Fibroblast of lung (primary cell): Measurements from ENCODE around the gene ASIC3. TPM values are rescaled to one million over a fixed set of nuclear protein-coding genes. Genes with fewer than 3 reads are reported as not detected.

Source experiments
- DNase-seq, 2 donors: peaks; one replicate each; pipeline versions ENCODE4 v3.0.0 to v3.0.0-alpha.2; 2010; ENCODE audit warnings: low read depth in 2 of 2
- H2AFZ ChIP-seq: 2 replicates; pipeline ENCODE4 v1.5.1; 2012; ENCODE audit warnings: low read length, control low read depth, inconsistent platforms
- H3K27ac ChIP-seq: 2 replicates; pipeline ENCODE4 v1.5.1; 2011; ENCODE audit warnings: low read length, control low read depth; ENCODE audit not compliant: insufficient read depth
- H3K27me3 ChIP-seq: 2 replicates; pipeline ENCODE4 v1.5.1; 2011; ENCODE audit warnings: mild to moderate bottlenecking, low read length; ENCODE audit not compliant: control insufficient read depth, insufficient read depth
- H3K36me3 ChIP-seq: 2 replicates; pipeline ENCODE4 v1.5.1; 2011; ENCODE audit warnings: low read length; ENCODE audit not compliant: control insufficient read depth, insufficient read depth
- H3K4me1 ChIP-seq: 2 replicates; pipeline ENCODE4 v1.5.1; 2011; ENCODE audit warnings: low read length; ENCODE audit not compliant: control insufficient read depth, insufficient read depth; ENCODE audit errors: extremely low read depth
- H3K4me2 ChIP-seq: 2 replicates; pipeline ENCODE4 v1.5.1; 2011; ENCODE audit warnings: low read length, control low read depth; ENCODE audit not compliant: insufficient read depth; ENCODE audit errors: extremely low read depth
- H3K4me3 ChIP-seq, 4 experiments: fragments of 200-600 bp in 1 of 4; sonication (generic) in 1 of 4; replicated peaks in 1 of 4; 2 replicates each; pipeline ENCODE4 v1.5.1; 2011 to 2016; ENCODE audit warnings: low read length in 4 of 4, low read depth in 3 of 4, mild to moderate bottlenecking in 3 of 4, control low read depth in 2 of 4, inconsistent platforms in 1 of 4, mixed read lengths in 1 of 4; ENCODE audit not compliant: insufficient read depth in 1 of 4; ENCODE audit errors: control extremely low read depth in 1 of 4
- H3K79me2 ChIP-seq: 2 replicates; pipeline ENCODE4 v1.5.1; 2012; ENCODE audit warnings: mild to moderate bottlenecking, low read length, inconsistent platforms; ENCODE audit not compliant: control insufficient read depth, insufficient read depth
- H3K9ac ChIP-seq: 2 replicates; pipeline ENCODE4 v1.5.1; 2011; ENCODE audit warnings: mild to moderate bottlenecking, low read length, control low read depth; ENCODE audit not compliant: insufficient read depth
- H3K9me3 ChIP-seq: 2 replicates; pipeline ENCODE4 v1.5.1; 2012; ENCODE audit warnings: low read depth, low read length; ENCODE audit not compliant: control insufficient read depth, insufficient read depth
- H4K20me1 ChIP-seq: 2 replicates; pipeline ENCODE4 v1.5.1; 2011; ENCODE audit warnings: low read length; ENCODE audit not compliant: control insufficient read depth, insufficient read depth; ENCODE audit errors: extremely low read depth
- CTCF ChIP-seq, 2 donors: IDR thresholded peaks in 1 of 2; conservative IDR thresholded peaks in 1 of 2; 1 replicate in 1 of 2; 2 replicates in 1 of 2; pipeline ENCODE4 v1.5.1; 2011 to 2012; ENCODE audit warnings: low read length in 2 of 2, control low read depth in 1 of 2, inconsistent platforms in 1 of 2, low read depth in 1 of 2, mild to moderate bottlenecking in 1 of 2
- EZH2 ChIP-seq: IDR thresholded peaks from 2 replicates; pipeline ENCODE4 v1.5.1; 2012; ENCODE audit warnings: low read length, control low read depth, mild to moderate bottlenecking; ENCODE audit errors: missing control alignments
- polyA plus RNA-seq, 2 donors: library from polyadenylated mRNA; depleted of rRNA in 1 of 2; stranded (reverse) in 1 of 2; unstranded in 1 of 2; fragments of >200 nt; gene quantifications; 2 replicates each; pipeline ENCODE4 v1.2.1, GENCODE V29; 2011 to 2012; ENCODE audit warnings: missing spikeins in 1 of 2
- total RNA-seq: library from RNA; depleted of rRNA; stranded (reverse); fragments of >200 nt; gene quantifications from 2 replicates; pipeline ENCODE4 v1.2.1, GENCODE V29; 2014

ASIC3 gene
- total and polyA plus RNA-seq, 2 donors (not counting 1 experiment from before 2014, with no cell fraction given), result 0.07 to 0.17 TPM

DNA sequence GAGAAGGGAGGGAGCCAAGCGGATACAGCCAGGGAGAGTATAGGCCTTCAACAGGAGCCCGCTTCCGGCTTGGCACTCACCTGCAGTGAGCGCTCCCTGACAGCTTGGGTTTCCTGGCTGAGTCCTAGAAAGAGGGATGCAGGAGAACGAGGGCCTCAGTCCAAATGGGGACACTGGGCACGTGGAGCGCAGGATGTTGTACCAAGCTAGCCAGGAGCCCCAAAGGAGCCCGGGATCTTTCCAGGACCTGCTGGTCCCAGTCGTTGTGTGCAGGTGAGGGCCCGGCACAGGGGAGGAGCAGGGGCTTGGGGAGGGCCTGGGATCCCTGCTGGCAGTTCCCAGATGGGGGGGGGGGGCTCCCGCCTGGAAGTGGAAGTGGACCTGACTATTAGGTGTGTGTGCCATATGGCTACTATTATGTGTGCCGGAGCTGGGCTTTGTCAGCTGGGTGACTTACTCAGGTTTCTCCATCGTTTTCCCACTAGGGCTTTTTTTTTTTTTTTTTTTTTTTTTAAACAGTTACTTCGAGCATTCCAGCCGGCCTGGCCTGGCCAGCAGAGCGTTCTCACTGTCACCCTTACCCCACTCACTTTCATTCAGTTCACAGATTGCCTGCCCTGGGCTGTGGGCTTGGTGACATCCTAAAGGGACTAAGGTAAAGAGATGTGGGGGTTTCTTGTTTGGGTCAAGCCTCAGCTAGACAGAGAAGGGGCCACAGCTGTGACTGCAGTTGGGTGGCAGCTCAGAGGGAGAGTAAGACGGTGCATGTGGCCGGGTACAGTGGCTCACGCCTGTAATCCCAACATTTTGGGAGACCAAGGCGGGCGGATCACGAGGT, 41.8 kb downstream of the ASIC3 start:
- no peak for DNase-seq
- H3K27ac ChIP-seq, result peak overlapping the region; percentile 88

DNA sequence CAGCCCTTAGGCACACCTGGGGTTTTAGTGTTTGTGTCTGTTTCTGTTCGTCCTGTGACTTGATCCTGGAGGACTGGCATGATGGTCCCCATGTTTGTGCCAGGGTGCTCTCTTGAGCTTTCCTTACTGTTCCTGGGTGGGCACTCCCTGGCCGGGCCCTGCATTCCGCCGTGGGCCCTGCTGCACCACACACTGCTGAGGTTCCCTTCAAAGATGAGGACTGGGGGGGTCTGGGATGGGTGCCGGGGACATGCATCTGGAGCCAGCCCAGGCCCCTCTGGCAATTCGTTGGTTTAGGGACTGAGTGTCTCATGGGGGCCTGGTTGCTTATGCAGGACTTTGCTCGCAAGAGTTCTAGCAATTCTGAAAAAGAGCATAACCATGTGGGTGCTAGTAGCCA, 42.7 kb downstream of the ASIC3 start:
- TF ChIP-seq CTCF (conservative IDR thresholded peaks at IDR 0.05 in 1 of 2, IDR thresholded peaks at IDR 0.05 in 1 of 2; ENCODE audit: low read depth in 1 of 2, low read length in 2 of 2) (no peak), EZH2 (no peak)
- no peak overlapping the region for H3K4me2 ChIP-seq
- H3K9me3 ChIP-seq, result no peaks in the 10 kb centered on the region
- H4K20me1 ChIP-seq, result no peaks in the 10 kb centered on the region
- H3K79me2 ChIP-seq, result peaks cover 90% of the 10 kb centered on the region
- DNase-seq, result no peak
- no peak overlapping the region for H3K27ac ChIP-seq
- H2AFZ ChIP-seq, result no peak overlapping the region
- no peak overlapping the region for H3K4me3 ChIP-seq
- H3K36me3 ChIP-seq, result no peaks in the 10 kb centered on the region
- no peaks in the 10 kb centered on the region for H3K27me3 ChIP-seq
- H3K4me1 ChIP-seq, result peaks cover 20% of the 10 kb centered on the region
- H3K9ac ChIP-seq, result no peak overlapping the region

More for the DNA sequence above, 41.8 kb downstream of the ASIC3 start:
- peaks cover 82% of the 10 kb centered on the region for H3K79me2 ChIP-seq
- no peaks in the 10 kb centered on the region for H3K9me3 ChIP-seq
- no peaks in the 10 kb centered on the region for H3K27me3 ChIP-seq
- peak overlapping the region in 1 of 4 experiments; percentile 79 for H3K4me3 ChIP-seq
- H3K36me3 ChIP-seq, result no peaks in the 10 kb centered on the region
- H3K4me1 ChIP-seq, result peaks cover 21% of the 10 kb centered on the region
- TF ChIP-seq EZH2 (no peak), CTCF (conservative IDR thresholded peaks at IDR 0.05 in 1 of 2, IDR thresholded peaks at IDR 0.05 in 1 of 2; ENCODE audit: low read depth in 1 of 2, low read length in 2 of 2) (no peak)
- peak overlapping the region; percentile 1 for H3K9ac ChIP-seq
- no peaks in the 10 kb centered on the region for H4K20me1 ChIP-seq
- no peak overlapping the region for H2AFZ ChIP-seq
- H3K4me2 ChIP-seq, result peak overlapping the region; percentile 96

DNA sequence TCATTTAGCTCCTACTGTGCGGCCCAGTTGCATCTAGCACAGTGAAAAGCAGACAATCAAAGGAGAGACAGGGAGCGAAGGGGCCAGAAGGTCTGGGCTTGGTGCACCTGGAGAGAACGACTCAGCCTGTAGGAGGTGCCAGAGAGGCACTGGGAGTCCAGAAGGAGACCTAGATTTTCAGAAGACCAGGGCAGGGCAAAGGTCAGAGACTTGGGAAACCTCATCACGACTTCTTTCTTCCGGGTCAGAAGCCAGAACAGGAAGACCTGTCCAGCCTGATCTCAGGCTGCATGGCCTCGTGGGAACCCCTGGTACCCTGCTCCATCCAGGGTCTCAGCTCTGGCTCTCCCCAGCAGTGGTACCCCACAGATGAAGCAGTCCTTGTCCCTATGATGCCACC, 43.1 kb downstream of the ASIC3 start:
- Histone ChIP-seq H3K9me3 (no peaks in the 10 kb centered on the region), H3K36me3 (no peaks in the 10 kb centered on the region), H3K27me3 (no peaks in the 10 kb centered on the region), H4K20me1 (no peaks in the 10 kb centered on the region), H3K4me1 (peaks cover 20% of the 10 kb centered on the region), H3K27ac (no peak overlapping the region), H3K4me2 (no peak overlapping the region), H3K9ac (no peak overlapping the region), H2AFZ (no peak overlapping the region), H3K4me3 (no peak overlapping the region), H3K79me2 (peaks cover 93% of the 10 kb centered on the region)
- no peak for DNase-seq
- TF ChIP-seq EZH2 (no peak), CTCF (conservative IDR thresholded peaks at IDR 0.05 in 1 of 2, IDR thresholded peaks at IDR 0.05 in 1 of 2; ENCODE audit: low read depth in 1 of 2, low read length in 2 of 2) (peak; percentile 37 to 68)
